Neural crest cell (in vitro differentiated cells): Measurements from ENCODE around the gene CYP4V2. TPM values are rescaled to one million over a fixed set of nuclear protein-coding genes. Genes with fewer than 3 reads are reported as not detected.

Experiments
- DNase-seq: peaks from one replicate; pipeline ENCODE4 v3.0.0; 2021; ENCODE audit warnings: low read depth, mixed read lengths, low spot score
- H3K27ac Mint-ChIP-seq: one replicate; pipeline ENCODE4 v1.8.0; 2021; ENCODE audit warnings: mild to moderate bottlenecking, mixed read lengths; ENCODE audit not compliant: unreplicated experiment
- H3K27me3 Mint-ChIP-seq: 2 replicates; pipeline ENCODE4 v1.8.0; 2021; ENCODE audit warnings: low read depth, mild to moderate bottlenecking, mixed read lengths
- H3K36me3 Mint-ChIP-seq: 2 replicates; pipeline ENCODE4 v1.8.0; 2021; ENCODE audit warnings: low read depth, mild to moderate bottlenecking, mixed read lengths
- H3K4me1 Mint-ChIP-seq: 2 replicates; pipeline ENCODE4 v1.8.0; 2021; ENCODE audit warnings: mixed read lengths
- H3K4me3 Mint-ChIP-seq: one replicate; pipeline ENCODE4 v1.8.0; 2021; ENCODE audit warnings: mild to moderate bottlenecking, mixed read lengths
- H3K9me3 Mint-ChIP-seq: 2 replicates; pipeline ENCODE4 v1.8.0; 2021; ENCODE audit warnings: mixed read lengths
- CTCF ChIP-seq: fragments of 200-600 bp; sonication (generic); conservative IDR thresholded peaks from 2 replicates; pipeline ENCODE4 v1.5.0; 2021; ENCODE audit warnings: antibody characterized with exemption, mild to moderate bottlenecking
- total RNA-seq: library from RNA; stranded (reverse); gene quantifications from 2 replicates; pipeline ENCODE4 v1.2.1, GENCODE V29; 2021

CYP4V2 gene
- total RNA-seq, 1 donor from 2014 or later: 6.4 TPM

GRCh38 chr4:186228514-186228894, 37.1 kb downstream of the CYP4V2 start:
- peaks cover 11% of the 10 kb centered on the region for H3K9me3 Mint-ChIP-seq
- DNase-seq: no peak
- no peaks in the 10 kb centered on the region for H3K4me1 Mint-ChIP-seq
- H3K27me3 Mint-ChIP-seq: no peaks in the 10 kb centered on the region
- H3K27ac Mint-ChIP-seq: no peak overlapping the region
- no peak for TF ChIP-seq CTCF
- H3K36me3 Mint-ChIP-seq: peaks cover 13% of the 10 kb centered on the region
- H3K4me3 Mint-ChIP-seq: no peak overlapping the region

- H3K4me3 Mint-ChIP-seq: no peak overlapping the region
- H3K27me3 Mint-ChIP-seq: no peaks in the 10 kb centered on the region
- no peak overlapping the region for H3K27ac Mint-ChIP-seq
- H3K4me1 Mint-ChIP-seq: no peaks in the 10 kb centered on the region
- no peak for DNase-seq
- TF ChIP-seq CTCF: no peak
- peaks cover 2% of the 10 kb centered on the region for H3K9me3 Mint-ChIP-seq
- H3K36me3 Mint-ChIP-seq: no peaks in the 10 kb centered on the region
Measured at GRCh38 chr4:186234367-186234766, 43.0 kb downstream of the CYP4V2 start.

- Mint-ChIP-seq H3K27ac (no peak overlapping the region), H3K36me3 (no peaks in the 10 kb centered on the region), H3K27me3 (no peaks in the 10 kb centered on the region), H3K4me3 (no peak overlapping the region), H3K9me3 (peaks cover 2% of the 10 kb centered on the region), H3K4me1 (no peaks in the 10 kb centered on the region)
- no peak for DNase-seq
- TF ChIP-seq CTCF: no peak
Measured at GRCh38 chr4:186236126-186236525, 44.8 kb downstream of the CYP4V2 start.

GRCh38 chr4:186240452-186240847, 49.1 kb downstream of the CYP4V2 start:
- TF ChIP-seq CTCF: no peak
- H3K4me1 Mint-ChIP-seq: no peaks in the 10 kb centered on the region
- H3K36me3 Mint-ChIP-seq: no peaks in the 10 kb centered on the region
- peaks cover 2% of the 10 kb centered on the region for H3K9me3 Mint-ChIP-seq
- no peak overlapping the region for H3K4me3 Mint-ChIP-seq
- H3K27me3 Mint-ChIP-seq: no peaks in the 10 kb centered on the region
- no peak overlapping the region for H3K27ac Mint-ChIP-seq
- DNase-seq: no peak

- H3K4me3 Mint-ChIP-seq: no peak overlapping the region
Measured at GRCh38 chr4:186240848-186241491, 49.6 kb downstream of the CYP4V2 start.

More at GRCh38 chr4:186240848-186241491, 49.6 kb downstream of the CYP4V2 start:
- Mint-ChIP-seq H3K27me3 (no peaks in the 10 kb centered on the region), H3K27ac (no peak overlapping the region), H3K9me3 (peaks cover 5% of the 10 kb centered on the region), H3K4me1 (no peaks in the 10 kb centered on the region), H3K36me3 (no peaks in the 10 kb centered on the region)
- TF ChIP-seq CTCF: no peak
- no peak for DNase-seq
